ENCODE data around the gene MAS1L. TPM values are rescaled to one million over a fixed set of nuclear protein-coding genes. Genes with fewer than 3 reads are reported as not detected.

The MAS1L gene
- polyA plus RNA-seq, 2 of the 4 experiments (the other 2 are of a cell fraction), result not detected

DNA sequence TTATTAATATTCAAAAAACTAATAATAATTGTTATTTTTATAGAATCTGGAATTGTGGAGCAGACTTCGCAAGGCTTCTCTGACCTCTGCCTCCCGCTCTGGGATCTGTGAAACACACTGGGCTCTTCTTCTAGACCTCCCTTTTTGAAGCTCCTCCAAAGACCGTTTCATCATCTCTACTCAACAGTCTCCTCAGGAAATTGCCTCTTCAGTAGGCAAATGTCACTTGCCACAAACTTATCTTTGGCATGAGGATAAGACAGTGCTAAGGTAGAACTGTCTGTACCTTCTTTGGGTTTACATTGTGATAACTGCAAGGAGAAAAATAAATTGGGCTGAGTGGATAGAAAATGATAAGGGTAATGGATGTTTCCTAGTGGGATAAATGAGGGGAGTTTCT, 2.3 kb upstream of the MAS1L start (continued):
- TF ChIP-seq, protein P1, sequence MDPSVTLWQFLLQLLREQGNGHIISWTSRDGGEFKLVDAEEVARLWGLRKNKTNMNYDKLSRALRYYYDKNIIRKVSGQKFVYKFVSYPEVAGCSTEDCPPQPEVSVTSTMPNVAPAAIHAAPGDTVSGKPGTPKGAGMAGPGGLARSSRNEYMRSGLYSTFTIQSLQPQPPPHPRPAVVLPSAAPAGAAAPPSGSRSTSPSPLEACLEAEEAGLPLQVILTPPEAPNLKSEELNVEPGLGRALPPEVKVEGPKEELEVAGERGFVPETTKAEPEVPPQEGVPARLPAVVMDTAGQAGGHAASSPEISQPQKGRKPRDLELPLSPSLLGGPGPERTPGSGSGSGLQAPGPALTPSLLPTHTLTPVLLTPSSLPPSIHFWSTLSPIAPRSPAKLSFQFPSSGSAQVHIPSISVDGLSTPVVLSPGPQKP (IDR thresholded peaks at IDR 0.05; ENCODE audit: low read depth, low read length), result no peak
- TF ChIP-seq POLR2AphosphoS2 (conservative IDR thresholded peaks at IDR 0.05; ENCODE audit: low read length), result no peak
- TF ChIP-seq FOSB (CRISPR knock-in tag; IDR thresholded peaks at IDR 0.05), result no peak
- no peak for TF ChIP-seq EHF (CRISPR knock-in tag; IDR thresholded peaks at IDR 0.05)
- no peak for TF ChIP-seq PHF8 (IDR thresholded peaks at IDR 0.05; ENCODE audit: borderline replicate concordance, low read depth)
- TF ChIP-seq, protein P2, sequence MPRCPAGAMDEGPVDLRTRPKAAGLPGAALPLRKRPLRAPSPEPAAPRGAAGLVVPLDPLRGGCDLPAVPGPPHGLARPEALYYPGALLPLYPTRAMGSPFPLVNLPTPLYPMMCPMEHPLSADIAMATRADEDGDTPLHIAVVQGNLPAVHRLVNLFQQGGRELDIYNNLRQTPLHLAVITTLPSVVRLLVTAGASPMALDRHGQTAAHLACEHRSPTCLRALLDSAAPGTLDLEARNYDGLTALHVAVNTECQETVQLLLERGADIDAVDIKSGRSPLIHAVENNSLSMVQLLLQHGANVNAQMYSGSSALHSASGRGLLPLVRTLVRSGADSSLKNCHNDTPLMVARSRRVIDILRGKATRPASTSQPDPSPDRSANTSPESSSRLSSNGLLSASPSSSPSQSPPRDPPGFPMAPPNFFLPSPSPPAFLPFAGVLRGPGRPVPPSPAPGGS (IDR thresholded peaks at IDR 0.05), result no peak
- no peak for TF ChIP-seq JUN (IDR thresholded peaks at IDR 0.05)
- TF ChIP-seq ZC3H11A (IDR thresholded peaks at IDR 0.05), result no peak
- no peak for TF ChIP-seq NPAS2 (CRISPR knock-in tag; IDR thresholded peaks at IDR 0.05; ENCODE audit: borderline replicate concordance)
- no peak for TF ChIP-seq HEYL (CRISPR knock-in tag; IDR thresholded peaks at IDR 0.05)

DNA sequence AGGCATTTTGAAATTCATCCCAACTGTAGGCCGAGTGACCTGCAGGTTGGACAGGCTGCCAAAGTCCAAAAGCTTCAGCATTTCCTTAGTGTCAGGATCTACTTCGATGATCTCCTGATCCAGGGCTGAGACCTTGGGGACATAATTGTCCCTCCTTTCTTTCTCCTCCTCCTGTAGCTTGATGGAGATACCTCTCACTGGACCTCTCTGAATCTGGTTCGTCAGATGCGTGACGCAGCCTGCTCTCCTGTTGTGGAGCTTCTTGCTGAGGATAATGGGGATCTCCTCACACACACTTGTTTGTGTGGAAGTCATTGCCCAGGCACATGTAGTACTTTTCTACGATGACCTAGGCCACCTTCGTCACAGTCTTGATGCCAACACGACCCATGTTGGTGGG, 1.5 kb upstream of the MAS1L start:
- WGBS (ENCODE audit: missing lambda C conversion rate), result 56% methylated on average over 8 of the region's 8 CpGs
- no peak overlapping the region for H3K27ac ChIP-seq
- ATAC-seq (no peak), DNase-seq (ENCODE audit: low read depth in 1 of 2, low spot score in 1 of 2) (no peak), FAIRE-seq (no peak)
- TF ChIP-seq NR3C1 (IDR thresholded peaks at IDR 0.05) (no peak), HOXB13 (CRISPR knock-in tag; IDR thresholded peaks at IDR 0.05; ENCODE audit: low read depth) (no peak), KDM5A (IDR thresholded peaks at IDR 0.05) (no peak), POLR2A (IDR thresholded peaks at IDR 0.05; ENCODE audit: low read length) (no peak)
- TF ChIP-seq, protein P3, sequence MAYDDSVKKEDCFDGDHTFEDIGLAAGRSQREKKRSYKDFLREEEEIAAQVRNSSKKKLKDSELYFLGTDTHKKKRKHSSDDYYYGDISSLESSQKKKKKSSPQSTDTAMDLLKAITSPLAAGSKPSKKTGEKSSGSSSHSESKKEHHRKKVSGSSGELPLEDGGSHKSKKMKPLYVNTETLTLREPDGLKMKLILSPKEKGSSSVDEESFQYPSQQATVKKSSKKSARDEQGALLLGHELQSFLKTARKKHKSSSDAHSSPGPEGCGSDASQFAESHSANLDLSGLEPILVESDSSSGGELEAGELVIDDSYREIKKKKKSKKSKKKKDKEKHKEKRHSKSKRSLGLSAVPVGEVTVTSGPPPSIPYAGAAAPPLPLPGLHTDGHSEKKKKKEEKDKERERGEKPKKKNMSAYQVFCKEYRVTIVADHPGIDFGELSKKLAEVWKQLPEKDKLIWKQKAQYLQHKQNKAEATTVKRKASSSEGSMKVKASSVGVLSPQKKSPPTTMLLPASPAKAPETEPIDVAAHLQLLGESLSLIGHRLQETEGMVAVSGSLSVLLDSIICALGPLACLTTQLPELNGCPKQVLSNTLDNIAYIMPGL (CRISPR knock-in tag; IDR thresholded peaks at IDR 0.05; ENCODE audit: borderline replicate concordance), result no peak
- TF ChIP-seq, protein P4, sequence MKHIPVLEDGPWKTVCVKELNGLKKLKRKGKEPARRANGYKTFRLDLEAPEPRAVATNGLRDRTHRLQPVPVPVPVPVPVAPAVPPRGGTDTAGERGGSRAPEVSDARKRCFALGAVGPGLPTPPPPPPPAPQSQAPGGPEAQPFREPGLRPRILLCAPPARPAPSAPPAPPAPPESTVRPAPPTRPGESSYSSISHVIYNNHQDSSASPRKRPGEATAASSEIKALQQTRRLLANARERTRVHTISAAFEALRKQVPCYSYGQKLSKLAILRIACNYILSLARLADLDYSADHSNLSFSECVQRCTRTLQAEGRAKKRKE (CRISPR knock-in tag; IDR thresholded peaks at IDR 0.05; ENCODE audit: low read depth), result no peak
- no peak overlapping the region for H3K4me2 ChIP-seq
- H3K4me3 ChIP-seq, result no peak overlapping the region
- H3K9me3 ChIP-seq, result no peaks in the 10 kb centered on the region
- ChIA-PET POLR2A (no interaction called here), CTCF (interaction anchor here (0.6 kb wide), 1 partner anchor 254 kb away, joined by 3 read pairs; no protein-coding TSS in a partner anchor)
- no peaks in the 10 kb centered on the region for H3K4me1 ChIP-seq

DNA sequence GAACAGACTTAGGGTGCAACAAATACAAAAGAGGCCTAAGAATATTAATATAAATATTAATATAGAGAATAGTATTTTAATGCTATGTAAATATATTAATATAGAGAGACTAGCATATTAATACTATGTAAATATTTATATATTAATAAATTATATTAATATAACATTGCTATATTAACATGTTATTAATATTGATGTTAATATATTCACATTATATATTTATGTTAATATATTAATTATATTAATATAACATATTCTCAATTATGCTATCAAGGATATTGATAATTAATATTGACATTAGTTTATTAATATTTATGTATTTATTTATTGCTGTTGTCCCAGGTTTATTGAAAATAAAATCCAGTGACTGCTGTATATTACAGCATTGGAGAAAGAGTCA, 1.1 kb upstream of the MAS1L start:
- ChIA-PET POLR2A (no interaction called here), CTCF (no interaction called here)
- H3K9me3 ChIP-seq, result no peaks in the 10 kb centered on the region
- H3K4me3 ChIP-seq, result no peak overlapping the region
- DNase-seq (ENCODE audit: low read depth in 1 of 2, low spot score in 1 of 2) (no peak), FAIRE-seq (no peak), ATAC-seq (no peak)
- no peak overlapping the region for H3K4me2 ChIP-seq
- no peaks in the 10 kb centered on the region for H3K4me1 ChIP-seq
- H3K27ac ChIP-seq, result no peak overlapping the region
- TF ChIP-seq, protein P5, sequence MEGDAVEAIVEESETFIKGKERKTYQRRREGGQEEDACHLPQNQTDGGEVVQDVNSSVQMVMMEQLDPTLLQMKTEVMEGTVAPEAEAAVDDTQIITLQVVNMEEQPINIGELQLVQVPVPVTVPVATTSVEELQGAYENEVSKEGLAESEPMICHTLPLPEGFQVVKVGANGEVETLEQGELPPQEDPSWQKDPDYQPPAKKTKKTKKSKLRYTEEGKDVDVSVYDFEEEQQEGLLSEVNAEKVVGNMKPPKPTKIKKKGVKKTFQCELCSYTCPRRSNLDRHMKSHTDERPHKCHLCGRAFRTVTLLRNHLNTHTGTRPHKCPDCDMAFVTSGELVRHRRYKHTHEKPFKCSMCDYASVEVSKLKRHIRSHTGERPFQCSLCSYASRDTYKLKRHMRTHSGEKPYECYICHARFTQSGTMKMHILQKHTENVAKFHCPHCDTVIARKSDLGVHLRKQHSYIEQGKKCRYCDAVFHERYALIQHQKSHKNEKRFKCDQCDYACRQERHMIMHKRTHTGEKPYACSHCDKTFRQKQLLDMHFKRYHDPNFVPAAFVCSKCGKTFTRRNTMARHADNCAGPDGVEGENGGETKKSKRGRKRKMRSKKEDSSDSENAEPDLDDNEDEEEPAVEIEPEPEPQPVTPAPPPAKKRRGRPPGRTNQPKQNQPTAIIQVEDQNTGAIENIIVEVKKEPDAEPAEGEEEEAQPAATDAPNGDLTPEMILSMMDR (IDR thresholded peaks at IDR 0.05), result no peak
- TF ChIP-seq FOSB (CRISPR knock-in tag; IDR thresholded peaks at IDR 0.05) (no peak), KDM1A (IDR thresholded peaks at IDR 0.05; ENCODE audit: low read depth) (no peak), CEBPB (IDR thresholded peaks at IDR 0.05) (no peak), FOXS1 (CRISPR knock-in tag; IDR thresholded peaks at IDR 0.05) (no peak), NFE2L2 (conservative IDR thresholded peaks at IDR 0.05; ENCODE audit: low read length) (no peak), NPAS2 (CRISPR knock-in tag; IDR thresholded peaks at IDR 0.05; ENCODE audit: borderline replicate concordance) (no peak), RCOR1 (IDR thresholded peaks at IDR 0.05; ENCODE audit: low read depth, low read length) (no peak)
- TF ChIP-seq, protein P6, sequence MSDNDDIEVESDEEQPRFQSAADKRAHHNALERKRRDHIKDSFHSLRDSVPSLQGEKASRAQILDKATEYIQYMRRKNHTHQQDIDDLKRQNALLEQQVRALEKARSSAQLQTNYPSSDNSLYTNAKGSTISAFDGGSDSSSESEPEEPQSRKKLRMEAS (IDR thresholded peaks at IDR 0.05), result no peak
- TF ChIP-seq, protein P7, sequence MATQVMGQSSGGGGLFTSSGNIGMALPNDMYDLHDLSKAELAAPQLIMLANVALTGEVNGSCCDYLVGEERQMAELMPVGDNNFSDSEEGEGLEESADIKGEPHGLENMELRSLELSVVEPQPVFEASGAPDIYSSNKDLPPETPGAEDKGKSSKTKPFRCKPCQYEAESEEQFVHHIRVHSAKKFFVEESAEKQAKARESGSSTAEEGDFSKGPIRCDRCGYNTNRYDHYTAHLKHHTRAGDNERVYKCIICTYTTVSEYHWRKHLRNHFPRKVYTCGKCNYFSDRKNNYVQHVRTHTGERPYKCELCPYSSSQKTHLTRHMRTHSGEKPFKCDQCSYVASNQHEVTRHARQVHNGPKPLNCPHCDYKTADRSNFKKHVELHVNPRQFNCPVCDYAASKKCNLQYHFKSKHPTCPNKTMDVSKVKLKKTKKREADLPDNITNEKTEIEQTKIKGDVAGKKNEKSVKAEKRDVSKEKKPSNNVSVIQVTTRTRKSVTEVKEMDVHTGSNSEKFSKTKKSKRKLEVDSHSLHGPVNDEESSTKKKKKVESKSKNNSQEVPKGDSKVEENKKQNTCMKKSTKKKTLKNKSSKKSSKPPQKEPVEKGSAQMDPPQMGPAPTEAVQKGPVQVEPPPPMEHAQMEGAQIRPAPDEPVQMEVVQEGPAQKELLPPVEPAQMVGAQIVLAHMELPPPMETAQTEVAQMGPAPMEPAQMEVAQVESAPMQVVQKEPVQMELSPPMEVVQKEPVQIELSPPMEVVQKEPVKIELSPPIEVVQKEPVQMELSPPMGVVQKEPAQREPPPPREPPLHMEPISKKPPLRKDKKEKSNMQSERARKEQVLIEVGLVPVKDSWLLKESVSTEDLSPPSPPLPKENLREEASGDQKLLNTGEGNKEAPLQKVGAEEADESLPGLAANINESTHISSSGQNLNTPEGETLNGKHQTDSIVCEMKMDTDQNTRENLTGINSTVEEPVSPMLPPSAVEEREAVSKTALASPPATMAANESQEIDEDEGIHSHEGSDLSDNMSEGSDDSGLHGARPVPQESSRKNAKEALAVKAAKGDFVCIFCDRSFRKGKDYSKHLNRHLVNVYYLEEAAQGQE (IDR thresholded peaks at IDR 0.05), result no peak
- TF ChIP-seq, protein P8, sequence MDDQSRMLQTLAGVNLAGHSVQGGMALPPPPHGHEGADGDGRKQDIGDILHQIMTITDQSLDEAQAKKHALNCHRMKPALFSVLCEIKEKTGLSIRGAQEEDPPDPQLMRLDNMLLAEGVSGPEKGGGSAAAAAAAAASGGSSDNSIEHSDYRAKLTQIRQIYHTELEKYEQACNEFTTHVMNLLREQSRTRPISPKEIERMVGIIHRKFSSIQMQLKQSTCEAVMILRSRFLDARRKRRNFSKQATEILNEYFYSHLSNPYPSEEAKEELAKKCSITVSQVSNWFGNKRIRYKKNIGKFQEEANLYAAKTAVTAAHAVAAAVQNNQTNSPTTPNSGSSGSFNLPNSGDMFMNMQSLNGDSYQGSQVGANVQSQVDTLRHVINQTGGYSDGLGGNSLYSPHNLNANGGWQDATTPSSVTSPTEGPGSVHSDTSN (IDR thresholded peaks at IDR 0.05), result no peak

Measured in A549 (cell line).